Stimulated activated CD4-positive, alpha-beta T cell treated with anti-CD3 and anti-CD28 coated beads, Interleukin-4, amount 100 ng/mL, for 1 hour (primary cell): Measurements from ENCODE around the gene CGB7.
"Not testable (repeated sequence)": the region's sequence is repeated elsewhere in the genome, so short reads cannot be mapped to it uniquely, and the experiment has no call there.

Experiments
- DNase-seq: peaks from one replicate; pipeline ENCODE4 v3.0.0-alpha.2; 2020

Gene CGB7

GRCh38 chr19:49073514-49074378 is 16.2 kb upstream of the CGB7 start:
- DNase-seq: no peak

- DNase-seq: no peak
Measured at GRCh38 chr19:49071860-49072547, 14.5 kb upstream of the CGB7 start.

- DNase-seq: no peak
Measured at GRCh38 chr19:49070416-49070815, 12.9 kb upstream of the CGB7 start.

- DNase-seq: no peak
Measured at GRCh38 chr19:49069026-49069425, 11.5 kb upstream of the CGB7 start.

GRCh38 chr19:49067554-49067953 is 10.0 kb upstream of the CGB7 start:
- no peak for DNase-seq

GRCh38 chr19:49065905-49066512 is 8.5 kb upstream of the CGB7 start:
- no peak for DNase-seq

- no peak for DNase-seq
Measured at GRCh38 chr19:49064768-49065611, 7.4 kb upstream of the CGB7 start, which contains the start of gene NTF4. Gene NTF4, minus strand, starts transcription at chr19:49064818. Its CDS starts 2,821 bp downstream, at chr19:49061997.

GRCh38 chr19:49064029-49064629 is 6.6 kb upstream of the CGB7 start:
- DNase-seq: no peak

- no peak for DNase-seq
Measured at GRCh38 chr19:49061445-49061844, 3.9 kb upstream of the CGB7 start.

- DNase-seq: no peak
Measured at GRCh38 chr19:49061000-49061399, 3.5 kb upstream of the CGB7 start.

GRCh38 chr19:49059053-49059452 is 1.5 kb upstream of the CGB7 start:
- DNase-seq: no peak

GRCh38 chr19:49058562-49058961 is 1.0 kb upstream of the CGB7 start:
- DNase-seq: peak; percentile 39

GRCh38 chr19:49056902-49057596 is 500 bp downstream of the CGB7 start:
- DNase-seq: not testable (repeated sequence)

- DNase-seq: peak; percentile 63
Measured at GRCh38 chr19:49056101-49056901, 1.2 kb downstream of the CGB7 start.

- DNase-seq: not testable (repeated sequence)
Measured at GRCh38 chr19:49050376-49051033, 7.0 kb downstream of the CGB7 start.

- not testable (repeated sequence) for DNase-seq
Measured at GRCh38 chr19:49049834-49050233, 7.7 kb downstream of the CGB7 start.

GRCh38 chr19:49049011-49049410 is 8.5 kb downstream of the CGB7 start, which contains the start of gene CGB8:
Gene CGB8, minus strand, starts transcription at chr19:49049111. Its CDS starts 372 bp downstream, at chr19:49048739.
- not testable (repeated sequence) for DNase-seq

- not testable (repeated sequence) for DNase-seq
Measured at GRCh38 chr19:49043548-49043947, 14.0 kb downstream of the CGB7 start, which contains the start of gene CGB5. Gene CGB5, plus strand, starts transcription at chr19:49043848. Its CDS starts 362 bp downstream, at chr19:49044210.

GRCh38 chr19:49042666-49043065 is 14.9 kb downstream of the CGB7 start:
- DNase-seq: not testable (repeated sequence)

- no peak for DNase-seq
Measured at GRCh38 chr19:49042177-49042576, 15.4 kb downstream of the CGB7 start.
